Measurements from ENCODE around the gene GOLGA3.

GOLGA3 gene

GRCh38 chr12:132719954-132720324 is 108.7 kb downstream of the GOLGA3 start:
- CTCF ChIA-PET, result no interaction called here
- TF ChIP-seq CTBP1 (IDR thresholded peaks at IDR 0.05; ENCODE audit: borderline replicate concordance) (no peak), ELF4 (IDR thresholded peaks at IDR 0.05) (no peak), FOXA1 (IDR thresholded peaks at IDR 0.05) (no peak), PKNOX1 (IDR thresholded peaks at IDR 0.05) (no peak), FOXK2 (IDR thresholded peaks at IDR 0.05) (no peak), ARNT (IDR thresholded peaks at IDR 0.05) (no peak), LEF1 (IDR thresholded peaks at IDR 0.05; ENCODE audit: borderline replicate concordance) (no peak), HDGF (IDR thresholded peaks at IDR 0.05; ENCODE audit: borderline replicate concordance) (no peak), SUZ12 (IDR thresholded peaks at IDR 0.05) (no peak)
- DNase-seq (ENCODE audit: extremely low spot score), result no peak
- POLR2A ChIA-PET, result no interaction called here

- CTCF ChIA-PET, result no interaction called here
- TF ChIP-seq BHLHE40 (IDR thresholded peaks at IDR 0.05; ENCODE audit: borderline replicate concordance) (no peak), SP1 (IDR thresholded peaks at IDR 0.05) (no peak), CTBP1 (IDR thresholded peaks at IDR 0.05; ENCODE audit: borderline replicate concordance) (no peak), FOXA1 (IDR thresholded peaks at IDR 0.05) (no peak), SUZ12 (IDR thresholded peaks at IDR 0.05) (no peak), ELF4 (IDR thresholded peaks at IDR 0.05) (no peak), FOXM1 (IDR thresholded peaks at IDR 0.05; ENCODE audit: borderline replicate concordance) (no peak)
- POLR2A ChIA-PET, result interaction anchor here (1.0 kb wide), 1 partner anchor 8 kb away, joined by 3 read pairs; no protein-coding TSS in a partner anchor
- no peak for DNase-seq (ENCODE audit: extremely low spot score)
Observed at GRCh38 chr12:132719141-132719953, 109.3 kb downstream of the GOLGA3 start.

Measured in HEK293T (cell line).